Measurements from ENCODE around the gene ZNF860. TPM values are rescaled to one million over a fixed set of nuclear protein-coding genes. Genes with fewer than 3 reads are reported as not detected.
A peak's percentile ranks its signal among the peaks of the same experiment; 100 is the strongest.

The ZNF860 gene
- total and polyA plus RNA-seq, 9 donors: 0.37 to 0.95 (median 0.61) TPM

DNA sequence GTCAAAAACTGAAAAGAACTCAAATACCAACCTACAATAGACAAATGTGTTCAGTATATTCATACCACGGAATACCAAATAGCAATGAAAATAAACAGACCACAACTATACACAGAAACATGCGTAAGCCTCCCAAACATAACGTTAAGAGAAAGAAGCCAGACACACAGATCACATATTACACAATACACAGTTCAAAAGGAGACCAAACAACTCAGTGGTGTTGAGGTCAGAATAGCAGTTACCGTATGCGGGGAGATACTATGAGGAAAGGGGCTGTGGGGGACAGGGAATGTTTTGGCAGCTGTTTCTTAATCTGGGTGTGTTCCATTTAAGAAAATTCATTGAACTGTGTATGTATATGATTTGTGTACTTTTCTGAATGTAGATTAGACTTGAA is 7.1 kb upstream of the ZNF860 start:
- Histone ChIP-seq H3K27ac (ENCODE audit: low read length) (peak overlapping the region; percentile 69), H3K4me3 (ENCODE audit: low read length) (no peak overlapping the region), H3K9me3 (replicated peaks; ENCODE audit: control insufficient read depth, low read depth, low read length) (no peaks in the 10 kb centered on the region), H3K27me3 (ENCODE audit: control insufficient read depth, insufficient read depth, low read length) (no peaks in the 10 kb centered on the region), H3K36me3 (ENCODE audit: control insufficient read depth, insufficient read depth, low read length) (no peaks in the 10 kb centered on the region), H3K4me1 (ENCODE audit: control insufficient read depth, insufficient read depth, low read length) (peaks cover 2% of the 10 kb centered on the region)
- peak; percentile 57 for DNase-seq
- no CpG with 5 or more reads among the region's 5 CpGs for WGBS (ENCODE audit: insufficient coverage)

DNA sequence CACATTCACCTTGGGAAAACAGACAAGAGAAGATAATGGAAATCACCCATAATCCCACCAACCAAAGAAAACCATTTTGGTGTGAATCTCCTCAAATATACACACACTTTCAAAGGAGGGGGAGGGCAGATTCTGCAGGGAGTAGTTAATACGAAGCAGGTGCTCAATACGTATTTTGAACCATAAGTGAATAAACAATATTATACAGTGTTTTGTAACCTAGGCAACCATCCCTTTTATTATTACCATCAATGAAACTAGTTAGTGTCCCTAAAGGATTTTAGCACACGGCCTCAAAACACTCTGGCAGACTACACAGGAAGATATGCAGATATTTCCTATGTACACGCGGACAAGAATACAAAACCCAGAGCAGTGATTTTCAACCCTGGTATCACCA is 6.6 kb upstream of the ZNF860 start:
- Histone ChIP-seq H3K4me1 (ENCODE audit: control insufficient read depth, insufficient read depth, low read length) (peaks cover 3% of the 10 kb centered on the region), H3K9me3 (replicated peaks; ENCODE audit: control insufficient read depth, low read depth, low read length) (no peaks in the 10 kb centered on the region), H3K27me3 (ENCODE audit: control insufficient read depth, insufficient read depth, low read length) (no peaks in the 10 kb centered on the region), H3K27ac (ENCODE audit: low read length) (peak overlapping the region; percentile 69), H3K4me3 (ENCODE audit: low read length) (no peak overlapping the region), H3K36me3 (ENCODE audit: control insufficient read depth, insufficient read depth, low read length) (no peaks in the 10 kb centered on the region)
- peak; percentile 90 for DNase-seq
- WGBS (ENCODE audit: insufficient coverage): no CpG with 5 or more reads among the region's 5 CpGs

DNA sequence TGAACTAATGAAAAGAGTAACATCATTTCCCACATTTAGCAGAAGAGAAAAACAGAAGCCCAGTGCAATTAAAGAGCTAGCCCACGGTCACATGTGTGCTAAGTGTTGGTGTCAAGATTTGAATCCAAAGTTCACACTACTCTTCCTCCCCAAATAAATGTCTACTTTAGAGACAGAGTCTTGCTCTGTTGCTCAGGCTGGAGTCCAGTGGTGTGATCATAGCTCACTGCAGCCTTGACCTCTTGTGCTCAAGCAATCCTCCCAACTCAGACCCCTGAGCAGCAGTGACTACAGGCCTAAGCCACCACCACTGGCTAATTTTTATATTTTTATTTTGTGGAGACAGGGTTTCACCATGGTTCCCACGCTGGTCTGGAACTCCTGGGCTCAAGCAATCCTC is 5.2 kb upstream of the ZNF860 start:
- H3K27ac ChIP-seq (ENCODE audit: low read length): no peak overlapping the region
- H3K4me1 ChIP-seq (ENCODE audit: control insufficient read depth, insufficient read depth, low read length): peaks cover 8% of the 10 kb centered on the region
- no peaks in the 10 kb centered on the region for H3K36me3 ChIP-seq (ENCODE audit: control insufficient read depth, insufficient read depth, low read length)
- no peaks in the 10 kb centered on the region for H3K9me3 ChIP-seq (replicated peaks; ENCODE audit: control insufficient read depth, low read depth, low read length)
- no peak for DNase-seq
- H3K4me3 ChIP-seq (ENCODE audit: low read length): no peak overlapping the region
- peaks cover 6% of the 10 kb centered on the region for H3K27me3 ChIP-seq (ENCODE audit: control insufficient read depth, insufficient read depth, low read length)
- WGBS (ENCODE audit: insufficient coverage): no CpG with 5 or more reads among the region's 2 CpGs

DNA sequence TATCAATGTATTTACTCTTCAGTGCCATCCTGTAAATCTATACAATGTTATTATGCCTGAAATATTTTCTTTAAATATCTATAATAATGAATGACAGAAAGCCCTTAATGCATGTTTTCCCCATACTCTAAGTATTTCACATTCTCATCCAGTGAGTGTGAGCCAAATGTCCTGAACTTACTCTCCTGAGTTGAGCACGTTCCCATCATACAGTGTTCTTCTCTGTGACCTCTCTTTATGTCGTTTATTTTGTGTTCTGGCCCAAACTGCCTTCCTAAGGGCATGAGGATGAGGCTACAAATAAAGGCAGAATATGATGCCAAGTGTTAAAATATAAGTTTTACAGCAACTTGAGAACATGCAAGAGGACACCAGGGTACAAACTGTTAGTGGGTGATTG is 3.8 kb upstream of the ZNF860 start:
- Histone ChIP-seq H3K4me1 (ENCODE audit: control insufficient read depth, insufficient read depth, low read length) (peaks cover 11% of the 10 kb centered on the region), H3K36me3 (ENCODE audit: control insufficient read depth, insufficient read depth, low read length) (no peaks in the 10 kb centered on the region), H3K9me3 (replicated peaks; ENCODE audit: control insufficient read depth, low read depth, low read length) (no peaks in the 10 kb centered on the region), H3K27ac (ENCODE audit: low read length) (no peak overlapping the region), H3K27me3 (ENCODE audit: control insufficient read depth, insufficient read depth, low read length) (peaks cover 8% of the 10 kb centered on the region), H3K4me3 (ENCODE audit: low read length) (no peak overlapping the region)
- DNase-seq: no peak
- WGBS (ENCODE audit: insufficient coverage): no CpG with 5 or more reads among the region's 2 CpGs

DNA sequence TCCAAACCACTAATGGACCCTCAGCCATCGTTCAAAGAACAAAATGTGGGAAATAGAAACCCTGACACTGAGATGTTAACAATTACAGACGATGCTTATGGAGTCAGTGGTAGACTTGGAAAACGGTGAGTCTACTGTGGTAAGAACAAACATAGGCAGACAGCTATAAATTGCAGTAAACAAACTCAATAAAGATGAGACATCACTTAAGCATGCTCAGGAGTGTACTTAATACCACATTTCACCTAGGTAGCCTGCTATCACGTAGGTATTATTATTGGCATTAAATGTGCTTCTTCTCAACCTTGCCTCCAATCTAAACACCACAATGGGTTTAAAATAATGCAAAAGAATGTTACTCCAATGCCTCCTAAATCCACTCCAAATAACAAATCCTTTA is 3.0 kb upstream of the ZNF860 start:
- Histone ChIP-seq H3K27ac (ENCODE audit: low read length) (no peak overlapping the region), H3K36me3 (ENCODE audit: control insufficient read depth, insufficient read depth, low read length) (no peaks in the 10 kb centered on the region), H3K9me3 (replicated peaks; ENCODE audit: control insufficient read depth, low read depth, low read length) (no peaks in the 10 kb centered on the region), H3K27me3 (ENCODE audit: control insufficient read depth, insufficient read depth, low read length) (peaks cover 8% of the 10 kb centered on the region), H3K4me1 (ENCODE audit: control insufficient read depth, insufficient read depth, low read length) (peaks cover 11% of the 10 kb centered on the region), H3K4me3 (ENCODE audit: low read length) (no peak overlapping the region)
- DNase-seq: no peak
- WGBS (ENCODE audit: insufficient coverage): no CpG with 5 or more reads among the region's 4 CpGs

DNA sequence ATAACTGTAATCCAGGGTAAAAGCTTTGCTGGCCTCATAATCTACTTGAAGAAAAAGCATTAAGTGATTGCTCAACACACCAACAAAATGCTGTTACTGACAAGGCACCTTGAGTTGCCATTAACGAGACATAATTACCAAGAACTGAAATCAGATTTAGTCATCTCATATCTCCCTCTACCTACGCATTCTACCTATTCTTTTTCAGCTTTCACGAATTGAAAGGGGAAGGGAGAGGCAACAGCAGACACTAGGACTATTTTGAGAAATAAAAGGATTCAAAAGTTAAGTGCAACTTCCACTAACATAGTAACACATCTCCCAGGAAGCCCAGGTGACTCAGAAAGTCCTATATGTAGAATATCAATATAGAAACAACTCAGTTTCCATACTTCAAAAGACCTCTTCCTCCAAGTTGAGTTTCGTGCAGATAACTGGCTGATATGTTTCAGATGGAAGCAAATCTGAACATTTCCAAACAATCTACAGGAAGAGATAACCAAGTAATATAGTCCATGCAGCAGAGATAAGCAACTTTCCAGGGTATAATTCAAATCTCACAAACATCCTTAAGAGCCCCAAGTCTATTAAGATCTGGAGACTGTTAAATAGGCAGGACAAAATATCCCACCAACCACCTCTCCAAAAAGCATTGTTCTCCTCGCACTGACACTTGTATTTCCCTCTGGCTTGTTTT is 2.4 kb upstream of the ZNF860 start:
- DNase-seq: no peak
- no peaks in the 10 kb centered on the region for H3K36me3 ChIP-seq (ENCODE audit: control insufficient read depth, insufficient read depth, low read length)
- H3K9me3 ChIP-seq (replicated peaks; ENCODE audit: control insufficient read depth, low read depth, low read length): no peaks in the 10 kb centered on the region
- 71% methylated on average over 1 of the region's 5 CpGs for WGBS (ENCODE audit: insufficient coverage)
- H3K27me3 ChIP-seq (ENCODE audit: control insufficient read depth, insufficient read depth, low read length): peaks cover 8% of the 10 kb centered on the region
- H3K4me3 ChIP-seq (ENCODE audit: low read length): no peak overlapping the region
- H3K4me1 ChIP-seq (ENCODE audit: control insufficient read depth, insufficient read depth, low read length): peaks cover 11% of the 10 kb centered on the region
- no peak overlapping the region for H3K27ac ChIP-seq (ENCODE audit: low read length)

DNA sequence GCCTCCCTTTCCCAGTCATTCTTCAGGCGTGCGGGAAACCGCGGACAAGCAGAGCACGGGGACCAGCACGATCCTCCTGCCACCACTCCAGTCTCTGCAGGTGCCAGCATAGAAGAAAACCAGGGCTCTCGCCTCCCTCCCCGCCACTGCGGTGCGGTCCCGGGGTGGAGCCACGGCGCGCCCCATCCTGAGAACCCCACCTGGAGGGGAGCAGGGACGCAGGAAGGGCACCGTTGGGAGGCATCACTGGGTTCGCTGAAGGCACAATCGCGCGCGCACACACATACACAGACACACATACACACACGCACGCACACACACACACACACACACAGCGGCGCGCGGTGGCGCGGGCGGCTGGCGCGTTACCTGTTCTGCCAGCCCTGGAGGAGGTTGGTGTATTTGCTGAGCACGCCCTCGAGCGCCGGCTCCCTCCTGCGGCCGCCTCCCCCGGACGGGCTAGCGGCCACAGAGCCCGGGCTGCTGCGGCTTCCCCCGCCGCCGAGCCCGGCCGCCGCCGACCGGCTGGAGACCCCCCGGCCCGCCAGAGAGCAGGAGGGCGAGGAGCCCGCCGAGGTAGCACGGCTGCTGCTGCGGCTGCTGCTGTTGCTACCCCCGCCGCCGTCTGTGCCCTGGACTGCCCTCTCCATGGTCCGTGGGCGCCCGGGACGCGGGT is 882 bp upstream of the ZNF860 start:
- H3K36me3 ChIP-seq (ENCODE audit: control insufficient read depth, insufficient read depth, low read length): no peaks in the 10 kb centered on the region
- H3K4me1 ChIP-seq (ENCODE audit: control insufficient read depth, insufficient read depth, low read length): peaks cover 11% of the 10 kb centered on the region
- H3K9me3 ChIP-seq (replicated peaks; ENCODE audit: control insufficient read depth, low read depth, low read length): no peaks in the 10 kb centered on the region
- peak overlapping the region; percentile 73 for H3K27ac ChIP-seq (ENCODE audit: low read length)
- peak overlapping the region; percentile 74 for H3K4me3 ChIP-seq (ENCODE audit: low read length)
- peak; percentile 61 for DNase-seq
- H3K27me3 ChIP-seq (ENCODE audit: control insufficient read depth, insufficient read depth, low read length): peaks cover 8% of the 10 kb centered on the region
- under 1% methylated on average over 44 of the region's 66 CpGs for WGBS (ENCODE audit: insufficient coverage)

DNA sequence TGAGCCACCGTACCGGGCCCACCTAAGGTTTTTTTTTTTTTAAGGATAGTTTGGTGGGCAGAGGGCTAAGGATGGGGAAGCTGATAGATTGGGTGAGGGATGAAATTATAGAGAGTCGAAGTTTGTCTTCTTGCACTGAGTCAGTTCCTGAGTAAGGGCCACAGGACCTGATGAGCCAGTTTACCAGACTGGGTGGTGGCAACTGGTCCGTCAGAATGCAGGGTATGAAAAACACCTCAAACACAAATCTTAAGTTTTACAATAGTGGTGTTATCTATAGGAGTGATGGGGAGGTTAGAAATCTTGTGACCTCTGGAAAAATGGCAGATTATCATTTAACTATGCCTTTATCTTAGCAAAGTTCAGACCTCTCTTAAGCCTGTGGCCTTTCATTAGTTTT is 2.8 kb downstream of the ZNF860 start:
- Histone ChIP-seq H3K27ac (ENCODE audit: low read length) (no peak overlapping the region), H3K9me3 (replicated peaks; ENCODE audit: control insufficient read depth, low read depth, low read length) (no peaks in the 10 kb centered on the region), H3K36me3 (ENCODE audit: control insufficient read depth, insufficient read depth, low read length) (no peaks in the 10 kb centered on the region), H3K27me3 (ENCODE audit: control insufficient read depth, insufficient read depth, low read length) (peaks cover 8% of the 10 kb centered on the region), H3K4me3 (ENCODE audit: low read length) (no peak overlapping the region), H3K4me1 (ENCODE audit: control insufficient read depth, insufficient read depth, low read length) (peaks cover 11% of the 10 kb centered on the region)
- no peak for DNase-seq
- WGBS (ENCODE audit: insufficient coverage): 100% methylated on average over 2 of the region's 4 CpGs

DNA sequence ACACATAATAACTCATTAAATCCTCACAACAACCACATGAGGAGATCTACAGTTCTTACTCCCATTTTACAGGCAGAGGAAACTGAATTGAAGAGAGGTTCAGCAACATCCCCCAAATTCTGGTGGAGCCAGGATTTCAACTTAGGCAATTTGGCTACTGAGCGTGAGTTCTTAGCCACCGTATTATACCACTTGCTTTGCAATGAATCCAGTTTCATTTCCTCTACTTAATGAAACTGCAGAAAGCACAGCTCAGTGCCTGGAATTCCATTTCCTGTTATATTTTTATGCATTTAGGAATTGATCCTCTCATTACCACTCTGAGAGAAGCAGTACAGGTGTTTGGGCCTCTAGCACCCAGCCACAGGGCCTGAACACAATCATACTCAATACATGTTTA is 4.3 kb downstream of the ZNF860 start:
- H3K4me1 ChIP-seq (ENCODE audit: control insufficient read depth, insufficient read depth, low read length): peaks cover 4% of the 10 kb centered on the region
- DNase-seq: no peak
- WGBS (ENCODE audit: insufficient coverage): 60% methylated on average over 2 of the region's 2 CpGs
- peaks cover 2% of the 10 kb centered on the region for H3K27me3 ChIP-seq (ENCODE audit: control insufficient read depth, insufficient read depth, low read length)
- no peaks in the 10 kb centered on the region for H3K9me3 ChIP-seq (replicated peaks; ENCODE audit: control insufficient read depth, low read depth, low read length)
- no peak overlapping the region for H3K4me3 ChIP-seq (ENCODE audit: low read length)
- H3K27ac ChIP-seq (ENCODE audit: low read length): no peak overlapping the region
- no peaks in the 10 kb centered on the region for H3K36me3 ChIP-seq (ENCODE audit: control insufficient read depth, insufficient read depth, low read length)

DNA sequence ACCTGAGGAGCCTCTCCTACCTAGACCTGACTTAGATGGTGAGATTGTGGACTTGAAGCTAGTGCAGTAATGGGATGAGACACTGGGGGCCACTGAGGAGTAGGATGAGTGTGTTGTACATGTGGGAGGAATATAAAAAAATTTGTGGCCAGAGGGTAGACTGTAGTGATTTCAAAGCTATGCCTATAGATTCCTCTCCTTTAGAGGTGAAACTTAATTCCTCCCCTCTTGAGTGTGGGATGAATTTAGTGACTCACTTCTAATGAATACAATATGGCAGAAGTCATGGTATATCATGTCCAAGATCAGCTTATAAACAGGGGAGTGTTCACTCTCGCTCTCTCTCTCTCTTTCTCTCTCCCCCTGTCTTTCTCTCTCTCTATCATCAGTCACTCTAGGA is 6.7 kb downstream of the ZNF860 start:
- DNase-seq: no peak
- no CpG with 5 or more reads among the region's 1 CpG for WGBS (ENCODE audit: insufficient coverage)
- Histone ChIP-seq H3K27ac (ENCODE audit: low read length) (no peak overlapping the region), H3K4me3 (ENCODE audit: low read length) (no peak overlapping the region), H3K4me1 (ENCODE audit: control insufficient read depth, insufficient read depth, low read length) (no peaks in the 10 kb centered on the region), H3K36me3 (ENCODE audit: control insufficient read depth, insufficient read depth, low read length) (no peaks in the 10 kb centered on the region), H3K27me3 (ENCODE audit: control insufficient read depth, insufficient read depth, low read length) (no peaks in the 10 kb centered on the region), H3K9me3 (replicated peaks; ENCODE audit: control insufficient read depth, low read depth, low read length) (no peaks in the 10 kb centered on the region)
